Mucosa of rectum (tissue), 2 donors: Measurements from ENCODE around the gene IFNGR2.

ENCODE experiments used
- H3K27ac ChIP-seq, 2 donors: one replicate each; pipeline ENCODE4 v1.7.0; 2013; ENCODE audit warnings: inconsistent platforms in 2 of 2, low read depth in 2 of 2, low read length in 2 of 2
- H3K27me3 ChIP-seq, 2 donors: one replicate each; pipeline ENCODE4 v1.7.0; 2013; ENCODE audit warnings: low read length in 2 of 2; ENCODE audit not compliant: control insufficient read depth in 2 of 2, insufficient read depth in 2 of 2
- H3K36me3 ChIP-seq, 2 donors: one replicate each; pipeline ENCODE4 v1.7.0; 2013; ENCODE audit warnings: low read length in 2 of 2; ENCODE audit not compliant: control insufficient read depth in 2 of 2, insufficient read depth in 2 of 2
- H3K4me1 ChIP-seq, 2 donors: one replicate each; pipeline ENCODE4 v1.7.0; 2013; ENCODE audit warnings: low read length in 2 of 2, mild to moderate bottlenecking in 1 of 2; ENCODE audit not compliant: control insufficient read depth in 2 of 2, insufficient read depth in 2 of 2
- H3K4me3 ChIP-seq, 2 donors: one replicate each; pipeline ENCODE4 v1.7.0; 2013; ENCODE audit warnings: low read length in 2 of 2
- H3K9ac ChIP-seq, 2 donors: one replicate each; pipeline ENCODE4 v1.7.0; 2013; ENCODE audit warnings: low read length in 2 of 2, low read depth in 1 of 2, mild to moderate bottlenecking in 1 of 2
- H3K9me3 ChIP-seq, 2 donors: one replicate each; pipeline ENCODE4 v1.7.0; 2013; ENCODE audit warnings: low read length in 2 of 2; ENCODE audit not compliant: control insufficient read depth in 2 of 2
- donor health status: healthy.
- donor health status: Normal muscosa, but diverticular disease.

The IFNGR2 gene

GRCh38 chr21:33386222-33386784, 16.9 kb upstream of the IFNGR2 start:
- H3K9ac ChIP-seq, result no peak overlapping the region
- peaks cover 9 to 19% of the 10 kb centered on the region in 2 donors for H3K4me1 ChIP-seq
- no peak overlapping the region for H3K27ac ChIP-seq
- no peaks in the 10 kb centered on the region for H3K27me3 ChIP-seq
- H3K9me3 ChIP-seq, result no peaks in the 10 kb centered on the region
- no peak overlapping the region for H3K4me3 ChIP-seq
- H3K36me3 ChIP-seq, result no peaks in the 10 kb centered on the region

- Histone ChIP-seq H3K4me1 (peaks cover 7 to 19% of the 10 kb centered on the region in 2 donors), H3K27ac (no peak overlapping the region), H3K27me3 (no peaks in the 10 kb centered on the region), H3K9ac (no peak overlapping the region), H3K9me3 (no peaks in the 10 kb centered on the region), H3K36me3 (no peaks in the 10 kb centered on the region), H3K4me3 (no peak overlapping the region)
Observed at GRCh38 chr21:33387294-33387693, 15.9 kb upstream of the IFNGR2 start.

GRCh38 chr21:33388188-33388587, 15.0 kb upstream of the IFNGR2 start:
- Histone ChIP-seq H3K4me3 (no peak overlapping the region), H3K9ac (no peak overlapping the region), H3K9me3 (no peaks in the 10 kb centered on the region), H3K27ac (no peak overlapping the region), H3K27me3 (no peaks in the 10 kb centered on the region), H3K36me3 (no peaks in the 10 kb centered on the region), H3K4me1 (peaks cover 2 to 16% of the 10 kb centered on the region in 2 donors)

- H3K27ac ChIP-seq, result no peak overlapping the region
- H3K27me3 ChIP-seq, result no peaks in the 10 kb centered on the region
- peaks cover 0 to 2% of the 10 kb centered on the region in 2 donors for H3K4me1 ChIP-seq
- H3K9me3 ChIP-seq, result no peaks in the 10 kb centered on the region
- no peak overlapping the region for H3K9ac ChIP-seq
- H3K4me3 ChIP-seq, result no peak overlapping the region
- no peaks in the 10 kb centered on the region for H3K36me3 ChIP-seq
Observed at GRCh38 chr21:33390479-33390878, 12.7 kb upstream of the IFNGR2 start.

- Histone ChIP-seq H3K9me3 (no peaks in the 10 kb centered on the region), H3K36me3 (no peaks in the 10 kb centered on the region), H3K9ac (no peak overlapping the region), H3K4me1 (peaks cover 0 to 2% of the 10 kb centered on the region in 2 donors), H3K27me3 (no peaks in the 10 kb centered on the region), H3K27ac (no peak overlapping the region), H3K4me3 (no peak overlapping the region)
Observed at GRCh38 chr21:33391656-33392055, 11.6 kb upstream of the IFNGR2 start.

GRCh38 chr21:33392284-33392985, 10.8 kb upstream of the IFNGR2 start:
- Histone ChIP-seq H3K4me3 (no peak overlapping the region), H3K4me1 (peaks cover 0 to 2% of the 10 kb centered on the region in 2 donors), H3K27me3 (no peaks in the 10 kb centered on the region), H3K27ac (no peak overlapping the region), H3K9me3 (no peaks in the 10 kb centered on the region), H3K36me3 (no peaks in the 10 kb centered on the region), H3K9ac (peak overlapping the region in 1 of 2 donors; percentile 8)

GRCh38 chr21:33393348-33393747, 9.9 kb upstream of the IFNGR2 start:
- peaks cover 0 to 2% of the 10 kb centered on the region in 2 donors for H3K4me1 ChIP-seq
- no peaks in the 10 kb centered on the region for H3K36me3 ChIP-seq
- no peaks in the 10 kb centered on the region for H3K9me3 ChIP-seq
- H3K9ac ChIP-seq, result no peak overlapping the region
- H3K27ac ChIP-seq, result no peak overlapping the region
- H3K27me3 ChIP-seq, result no peaks in the 10 kb centered on the region
- no peak overlapping the region for H3K4me3 ChIP-seq

GRCh38 chr21:33394260-33394659, 9.0 kb upstream of the IFNGR2 start:
- Histone ChIP-seq H3K9ac (no peak overlapping the region), H3K9me3 (no peaks in the 10 kb centered on the region), H3K27ac (no peak overlapping the region), H3K4me3 (no peak overlapping the region), H3K27me3 (no peaks in the 10 kb centered on the region), H3K36me3 (no peaks in the 10 kb centered on the region), H3K4me1 (peaks cover 0 to 2% of the 10 kb centered on the region in 2 donors)

- H3K27ac ChIP-seq, result no peak overlapping the region
- H3K9me3 ChIP-seq, result no peaks in the 10 kb centered on the region
- H3K9ac ChIP-seq, result no peak overlapping the region
- no peaks in the 10 kb centered on the region for H3K27me3 ChIP-seq
- H3K4me3 ChIP-seq, result no peak overlapping the region
- H3K4me1 ChIP-seq, result peaks cover 0 to 2% of the 10 kb centered on the region in 2 donors
- no peaks in the 10 kb centered on the region for H3K36me3 ChIP-seq
Observed at GRCh38 chr21:33395891-33396331, 7.3 kb upstream of the IFNGR2 start.

- no peaks in the 10 kb centered on the region for H3K27me3 ChIP-seq
- H3K4me1 ChIP-seq, result peaks cover 0 to 2% of the 10 kb centered on the region in 2 donors
- no peak overlapping the region for H3K9ac ChIP-seq
- H3K9me3 ChIP-seq, result no peaks in the 10 kb centered on the region
- no peaks in the 10 kb centered on the region for H3K36me3 ChIP-seq
- no peak overlapping the region for H3K4me3 ChIP-seq
- no peak overlapping the region for H3K27ac ChIP-seq
Observed at GRCh38 chr21:33396436-33396835, 6.8 kb upstream of the IFNGR2 start.
